ENCODE data around the gene CYSTM1.
"Not testable (repeated sequence)": the region's sequence is repeated elsewhere in the genome, so short reads cannot be mapped to it uniquely, and the experiment has no call there.

Gene CYSTM1

DNA sequence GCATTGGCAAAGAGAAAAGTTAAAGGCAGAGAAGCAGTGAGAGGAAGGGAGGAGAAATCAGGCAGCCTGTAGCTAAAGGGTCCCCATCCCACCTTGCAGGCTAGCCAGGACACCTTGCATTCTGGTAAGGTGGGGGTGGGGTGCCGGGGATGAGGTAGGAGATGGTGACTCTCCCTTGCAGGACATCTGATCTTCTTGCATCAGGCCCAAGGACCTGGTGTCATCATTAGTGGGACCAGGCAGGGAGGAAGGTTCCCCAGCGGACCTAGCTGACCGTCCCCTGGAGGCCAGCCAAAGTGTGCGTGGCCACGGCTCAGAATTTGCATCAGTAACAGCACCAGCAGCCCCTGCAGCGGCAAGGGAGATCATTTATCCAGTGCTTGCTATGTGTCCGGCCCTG is 21.7 kb upstream of the CYSTM1 start:
- TF ChIP-seq, protein P1, sequence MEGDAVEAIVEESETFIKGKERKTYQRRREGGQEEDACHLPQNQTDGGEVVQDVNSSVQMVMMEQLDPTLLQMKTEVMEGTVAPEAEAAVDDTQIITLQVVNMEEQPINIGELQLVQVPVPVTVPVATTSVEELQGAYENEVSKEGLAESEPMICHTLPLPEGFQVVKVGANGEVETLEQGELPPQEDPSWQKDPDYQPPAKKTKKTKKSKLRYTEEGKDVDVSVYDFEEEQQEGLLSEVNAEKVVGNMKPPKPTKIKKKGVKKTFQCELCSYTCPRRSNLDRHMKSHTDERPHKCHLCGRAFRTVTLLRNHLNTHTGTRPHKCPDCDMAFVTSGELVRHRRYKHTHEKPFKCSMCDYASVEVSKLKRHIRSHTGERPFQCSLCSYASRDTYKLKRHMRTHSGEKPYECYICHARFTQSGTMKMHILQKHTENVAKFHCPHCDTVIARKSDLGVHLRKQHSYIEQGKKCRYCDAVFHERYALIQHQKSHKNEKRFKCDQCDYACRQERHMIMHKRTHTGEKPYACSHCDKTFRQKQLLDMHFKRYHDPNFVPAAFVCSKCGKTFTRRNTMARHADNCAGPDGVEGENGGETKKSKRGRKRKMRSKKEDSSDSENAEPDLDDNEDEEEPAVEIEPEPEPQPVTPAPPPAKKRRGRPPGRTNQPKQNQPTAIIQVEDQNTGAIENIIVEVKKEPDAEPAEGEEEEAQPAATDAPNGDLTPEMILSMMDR (conservative IDR thresholded peaks at IDR 0.05; ENCODE audit: low read depth): no peak
- no peak for DNase-seq (ENCODE audit: low spot score)
- no peak overlapping the region for H3K27ac ChIP-seq
- ChIA-PET CTCF (interaction anchor here (0.7 to 4.9 kb wide), 5 partner anchors 18 to 199 kb away, joined by 3 to 26 read pairs (median 3); no protein-coding TSS in a partner anchor), POLR2A (ENCODE audit: low non-redundant PET) (no interaction called here)

DNA sequence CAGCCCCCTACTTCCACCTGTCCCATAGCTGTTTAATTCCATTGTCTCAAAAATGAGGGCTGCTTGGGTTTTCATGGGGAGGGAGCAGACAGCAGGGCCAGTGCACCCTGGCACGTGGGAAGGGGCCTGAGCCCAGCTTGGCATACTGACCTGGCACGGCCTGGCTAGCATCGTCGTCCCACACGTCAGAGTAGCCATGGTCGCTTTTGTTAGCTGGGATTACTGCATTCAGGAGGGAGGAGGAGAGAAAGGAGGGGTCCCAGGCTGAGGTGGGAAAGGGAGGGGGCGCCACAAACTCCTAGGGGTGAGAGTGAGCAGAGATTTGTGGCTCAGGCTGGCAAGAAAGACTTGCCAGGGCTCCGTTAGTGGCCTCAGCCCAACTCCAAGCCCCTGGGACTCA is 21.1 kb upstream of the CYSTM1 start:
- no peak for DNase-seq (ENCODE audit: low spot score)
- ChIA-PET CTCF (interaction anchor here (0.6 to 4.9 kb wide), 7 partner anchors 9 to 367 kb away, joined by 3 to 26 read pairs (median 4); no protein-coding TSS in a partner anchor), POLR2A (ENCODE audit: low non-redundant PET) (no interaction called here)

DNA sequence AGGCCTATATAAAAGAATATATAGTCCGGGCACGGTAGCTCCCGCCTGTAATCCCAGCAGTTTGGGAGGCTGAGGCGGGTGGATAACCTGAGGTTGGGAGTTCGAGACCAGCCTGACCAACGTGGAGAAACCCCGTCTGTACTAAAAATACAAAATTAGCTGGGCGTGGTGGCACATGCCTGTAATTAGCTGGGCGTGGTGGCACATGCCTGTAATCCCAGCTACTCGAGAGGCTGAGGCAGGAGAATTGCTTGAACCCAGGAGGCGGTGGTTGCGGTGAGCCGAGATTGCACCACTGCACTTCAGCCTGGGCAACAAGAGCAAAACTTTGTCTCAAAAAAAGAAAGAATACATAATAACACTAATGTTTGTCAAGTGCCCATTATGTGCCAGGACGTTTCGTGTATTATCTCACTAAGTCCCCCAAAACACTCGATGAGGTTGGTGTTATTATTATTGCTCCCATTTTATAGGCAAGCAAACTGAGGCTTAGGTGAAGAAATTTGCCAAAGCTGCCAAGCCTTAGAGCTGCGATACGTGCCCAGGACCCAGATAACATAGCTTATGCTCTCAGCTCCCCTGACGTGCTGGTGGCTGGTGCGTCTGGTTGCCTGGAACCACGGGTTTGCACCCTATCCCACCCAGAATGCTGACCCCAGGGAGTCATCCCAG is 20.1 kb upstream of the CYSTM1 start:
- POLR2A ChIA-PET (ENCODE audit: low non-redundant PET); DNase-seq (ENCODE audit: low spot score); H3K27ac ChIP-seq: not testable (repeated sequence)
- CTCF ChIA-PET: interaction anchor here (0.6 to 4.9 kb wide), 7 partner anchors 8 to 368 kb away, joined by 3 to 26 read pairs (median 4); no protein-coding TSS in a partner anchor

More for the DNA sequence above, 21.1 kb upstream of the CYSTM1 start:
- no peak overlapping the region for H3K27ac ChIP-seq
- TF ChIP-seq, protein P1 (conservative IDR thresholded peaks at IDR 0.05; ENCODE audit: low read depth): no peak

DNA sequence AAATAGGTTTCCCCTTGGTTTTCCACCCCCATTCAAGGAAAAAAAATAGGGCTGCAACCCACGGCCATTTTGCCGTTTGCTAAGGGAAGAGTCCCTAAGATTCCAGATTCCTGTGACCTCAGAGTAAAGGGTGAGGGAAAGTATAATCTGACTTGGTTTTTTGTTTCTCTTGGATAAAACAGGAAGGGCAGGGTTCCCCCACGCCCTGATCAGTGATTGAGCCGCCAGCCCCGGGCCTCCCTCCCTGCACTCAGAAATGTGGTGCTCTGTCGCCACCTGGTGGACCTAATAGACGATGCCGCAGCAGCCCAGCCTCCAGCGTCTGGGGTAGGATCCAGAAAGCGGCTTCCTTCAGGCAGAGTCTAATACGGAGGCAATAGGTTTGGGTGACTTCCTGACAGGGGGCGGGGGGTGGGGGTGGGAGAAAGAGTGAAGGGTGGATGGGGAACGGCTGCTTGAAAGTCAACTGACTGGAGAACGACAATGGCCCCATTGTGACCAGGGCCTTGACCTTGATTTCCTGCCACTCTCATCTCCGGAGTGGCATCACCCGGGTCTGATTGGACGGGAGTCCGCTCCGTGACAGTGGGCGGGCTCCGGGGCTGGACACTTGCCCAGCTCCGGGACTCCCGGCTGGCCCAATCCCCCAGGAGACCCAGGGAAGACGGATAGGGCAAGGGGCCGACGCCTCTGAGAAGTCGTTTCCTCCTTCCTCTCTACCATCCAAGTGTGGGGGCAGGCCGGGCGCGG is 17.8 kb upstream of the CYSTM1 start:
- no peak overlapping the region for H3K27ac ChIP-seq
- POLR2A ChIA-PET (ENCODE audit: low non-redundant PET): no interaction called here
- CTCF ChIA-PET: interaction anchor here (0.6 to 4.9 kb wide), 5 partner anchors 12 to 86 kb away, joined by 3 to 26 read pairs (median 5); no protein-coding TSS in a partner anchor

DNA sequence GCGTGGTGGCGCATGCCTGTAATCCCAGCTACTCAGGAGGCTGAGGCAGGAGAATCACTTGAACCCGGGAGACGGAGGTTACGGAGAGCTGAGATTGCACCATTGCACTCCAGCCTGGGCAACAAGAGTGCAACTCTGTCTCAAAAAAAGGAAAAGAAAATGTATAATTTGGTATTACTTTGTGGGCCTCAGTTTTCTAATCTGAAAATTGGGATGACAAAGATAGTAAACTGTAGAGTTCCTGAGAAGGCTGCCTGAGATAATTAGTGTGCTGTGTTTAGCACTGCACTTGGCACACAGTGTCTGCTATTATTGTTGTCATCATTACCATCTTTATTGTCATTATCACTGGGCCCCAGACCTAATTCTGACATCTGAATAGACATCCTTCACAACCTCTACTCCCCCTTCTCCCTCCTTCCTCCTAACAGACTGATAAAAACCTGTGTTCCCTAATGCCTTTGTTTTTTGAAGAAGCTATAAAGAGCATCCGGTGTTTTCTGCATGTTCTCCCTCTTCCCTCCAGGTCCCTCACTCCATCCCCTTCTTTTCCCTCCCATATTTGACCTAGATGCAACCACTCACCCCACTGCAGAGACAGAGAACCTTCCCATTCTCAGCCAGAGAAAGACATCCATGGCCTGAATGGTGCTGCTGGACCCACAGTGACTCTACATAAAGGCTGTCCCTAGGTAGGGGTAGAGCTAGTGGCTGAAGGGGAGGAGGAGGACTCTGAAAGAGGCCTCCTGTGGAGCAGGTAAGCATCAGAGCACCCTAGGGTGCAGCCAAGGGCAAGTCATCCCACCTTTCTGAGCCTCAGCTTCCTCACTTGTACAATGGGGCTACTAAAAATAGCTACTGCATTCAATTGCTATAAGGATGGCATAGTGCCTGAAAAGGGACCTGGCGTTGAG is 15.7 kb upstream of the CYSTM1 start:
- ChIA-PET CTCF (interaction anchor here (0.6 to 3.2 kb wide), 8 partner anchors 14 to 612 kb away, joined by 3 to 9 read pairs (median 3); no protein-coding TSS in a partner anchor), POLR2A (ENCODE audit: low non-redundant PET) (no interaction called here)
- H3K27ac ChIP-seq: no peak overlapping the region
- no peak for DNase-seq (ENCODE audit: low spot score)
- TF ChIP-seq, protein P1 (conservative IDR thresholded peaks at IDR 0.05; ENCODE audit: low read depth): no peak

More for the DNA sequence above, 17.8 kb upstream of the CYSTM1 start:
- TF ChIP-seq, protein P1 (conservative IDR thresholded peaks at IDR 0.05; ENCODE audit: low read depth): peak; percentile 94
- peak; percentile 96 for DNase-seq (ENCODE audit: low spot score)

DNA sequence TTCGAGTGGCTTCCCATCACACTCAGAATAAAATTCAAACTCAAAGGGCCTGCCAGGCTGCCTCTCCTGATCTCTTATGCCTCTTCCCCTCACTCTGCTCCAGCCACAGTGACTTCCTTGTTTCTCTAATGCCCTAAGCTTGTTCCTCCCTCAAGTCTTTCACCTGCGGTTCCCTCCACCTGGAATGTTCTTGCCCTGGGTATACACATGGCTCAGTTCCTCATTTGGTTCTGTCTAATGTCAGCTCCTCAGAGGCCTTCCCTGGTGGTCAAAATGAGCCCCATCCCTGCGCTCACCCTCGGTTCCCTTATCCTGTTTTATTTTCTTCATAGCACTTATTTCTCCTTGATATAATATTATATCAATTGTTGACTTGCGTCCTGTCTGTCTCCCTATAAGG is 12.7 kb upstream of the CYSTM1 start:
- H3K27ac ChIP-seq: no peak overlapping the region
- POLR2A ChIA-PET (ENCODE audit: low non-redundant PET): interaction anchor here (0.6 kb wide), 1 partner anchor 550 kb away, joined by 3 read pairs; no protein-coding TSS in a partner anchor
- TF ChIP-seq, protein P1 (conservative IDR thresholded peaks at IDR 0.05; ENCODE audit: low read depth): no peak
- CTCF ChIA-PET: no interaction called here
- no peak for DNase-seq (ENCODE audit: low spot score)
